Measurements from ENCODE around the gene CUL9.

Gene CUL9

DNA sequence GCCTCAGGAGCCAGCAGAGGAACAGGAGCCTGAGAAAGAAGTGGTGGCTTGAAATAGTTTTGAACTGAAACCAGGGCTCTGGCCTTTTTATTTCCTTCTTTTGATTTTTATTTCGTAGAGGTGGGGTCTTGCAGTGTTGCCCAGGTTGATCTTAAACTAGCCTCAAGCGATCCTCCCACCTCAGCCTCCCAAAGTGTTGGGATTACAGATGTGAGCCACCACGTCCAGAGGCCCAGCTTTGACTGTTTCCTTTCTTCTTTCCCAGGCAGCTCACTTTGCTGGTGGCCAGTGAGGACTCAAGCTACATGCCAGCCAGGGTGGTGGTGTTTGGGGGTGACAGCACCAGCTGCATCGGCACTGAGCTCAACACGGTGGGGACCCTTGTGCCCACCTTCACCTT lies 20.5 kb downstream of the CUL9 start:
- no peak for DNase-seq

DNA sequence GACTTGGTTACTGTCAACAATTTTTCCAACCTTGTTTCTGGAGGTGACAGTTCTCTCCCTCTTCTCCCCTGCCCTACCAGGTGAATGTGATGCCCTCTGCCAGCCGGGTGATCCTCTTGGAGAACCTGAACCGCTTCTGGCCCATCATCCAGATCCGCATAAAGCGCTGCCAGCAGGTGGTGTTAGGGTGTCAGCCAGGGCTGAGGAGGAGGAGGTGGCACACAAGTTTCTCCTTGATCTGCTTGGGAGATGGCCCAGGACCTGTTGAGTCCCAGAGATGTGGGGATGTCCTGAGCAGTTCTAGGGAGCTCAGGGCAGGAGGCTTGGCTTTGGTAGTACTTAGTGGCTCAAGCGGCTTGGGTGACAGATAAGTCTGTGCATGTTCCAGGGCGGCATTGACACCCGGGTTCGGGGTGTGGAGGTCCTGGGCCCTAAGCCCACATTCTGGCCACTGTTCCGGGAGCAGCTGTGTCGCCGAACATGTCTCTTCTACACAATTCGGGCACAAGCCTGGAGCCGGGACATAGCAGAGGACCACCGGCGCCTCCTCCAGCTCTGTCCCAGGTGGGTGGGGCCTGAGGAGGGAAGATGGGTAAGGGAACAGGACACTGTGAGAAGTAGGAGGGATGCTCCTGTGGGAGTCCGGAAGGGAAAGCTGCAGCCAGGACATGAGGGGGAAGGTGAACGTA lies 21.2 kb downstream of the CUL9 start:
- no peak for DNase-seq

DNA sequence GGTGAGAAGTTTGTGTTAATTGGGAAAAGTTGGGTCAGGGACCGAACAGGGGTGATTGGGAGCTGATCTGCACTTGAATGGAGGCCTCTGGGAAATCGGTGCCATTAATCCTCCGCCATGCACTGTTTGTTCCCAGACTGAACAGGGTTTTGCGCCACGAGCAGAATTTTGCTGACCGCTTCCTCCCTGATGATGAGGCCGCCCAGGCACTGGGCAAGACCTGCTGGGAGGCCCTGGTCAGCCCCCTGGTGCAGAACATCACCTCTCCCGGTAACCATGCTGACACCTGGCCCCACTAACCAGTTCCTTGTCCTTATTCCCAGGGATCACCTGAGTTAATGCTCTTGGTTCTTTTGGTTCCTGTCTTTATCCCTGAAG lies 21.7 kb downstream of the CUL9 start:
- DNase-seq: no peak

DNA sequence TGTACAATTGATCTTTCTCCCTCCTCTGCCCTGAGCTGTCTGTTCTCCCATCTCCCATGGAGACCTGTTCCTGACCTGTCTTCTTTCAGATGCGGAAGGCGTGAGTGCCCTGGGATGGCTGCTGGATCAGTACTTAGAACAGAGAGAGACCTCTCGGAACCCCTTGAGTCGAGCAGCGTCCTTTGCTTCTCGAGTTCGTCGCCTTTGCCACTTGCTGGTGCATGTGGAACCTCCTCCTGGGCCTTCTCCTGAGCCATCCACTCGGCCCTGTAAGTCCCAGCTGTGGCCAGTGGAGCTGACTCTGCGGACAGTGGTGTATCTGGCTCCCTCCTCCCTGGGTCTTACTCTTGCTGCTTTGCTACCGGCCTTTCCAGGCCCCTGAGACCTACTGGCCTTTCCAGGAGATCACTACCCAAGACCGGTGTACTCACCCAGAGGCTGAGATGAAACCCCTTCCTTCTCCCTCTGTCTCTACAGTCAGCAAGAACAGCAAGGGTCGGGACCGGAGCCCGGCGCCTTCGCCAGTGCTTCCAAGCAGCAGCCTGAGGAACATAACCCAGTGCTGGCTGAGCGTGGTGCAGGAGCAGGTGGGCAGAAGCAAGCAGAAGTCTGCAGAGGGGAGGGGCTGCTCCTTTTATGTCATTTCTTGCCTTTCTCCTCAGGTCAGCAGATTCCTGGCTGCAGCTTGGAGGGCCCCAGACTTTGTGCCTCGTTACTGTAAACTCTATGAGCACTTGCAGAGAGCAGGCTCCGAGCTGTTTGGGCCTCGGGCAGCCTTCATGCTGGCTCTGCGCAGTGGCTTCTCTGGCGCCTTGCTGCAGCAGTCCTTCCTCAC lies 22.5 kb downstream of the CUL9 start:
- no peak for DNase-seq

DNA sequence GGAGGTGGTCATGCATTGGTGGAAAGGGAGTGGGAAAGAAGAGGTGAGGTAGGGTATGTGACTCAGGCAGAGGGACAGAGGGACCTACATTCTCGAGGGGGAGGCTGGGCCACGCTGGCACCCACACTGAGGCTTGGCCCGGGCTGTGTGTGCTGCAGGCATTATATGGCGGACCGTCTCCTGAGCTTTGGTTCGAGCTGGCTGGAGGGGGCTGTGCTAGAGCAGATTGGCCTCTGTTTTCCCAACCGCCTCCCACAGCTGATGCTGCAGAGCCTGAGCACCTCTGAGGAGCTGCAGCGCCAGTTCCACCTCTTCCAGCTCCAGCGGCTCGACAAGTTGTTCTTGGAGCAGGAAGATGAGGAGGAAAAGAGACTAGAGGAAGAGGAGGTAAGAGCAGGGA lies 23.9 kb downstream of the CUL9 start:
- DNase-seq: no peak

DNA sequence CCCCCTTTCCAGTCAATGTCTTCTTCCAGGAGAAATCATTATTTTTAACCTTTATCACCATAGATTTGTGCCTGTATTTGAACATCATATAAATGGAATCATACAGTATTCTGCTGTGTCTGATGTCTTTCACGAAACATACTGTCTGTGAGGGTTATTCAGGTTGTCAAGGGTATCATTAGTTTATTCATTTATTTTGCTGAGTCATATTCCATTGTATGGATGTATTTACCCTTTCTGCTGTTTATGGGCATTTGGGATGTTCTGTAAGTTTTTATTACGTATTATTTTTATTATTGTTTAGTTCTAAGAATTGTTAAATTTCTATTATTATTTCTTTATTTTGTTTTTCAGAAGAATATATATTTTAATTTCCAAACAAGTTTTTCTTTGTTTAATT lies 25.3 kb downstream of the CUL9 start:
- no peak for DNase-seq

DNA sequence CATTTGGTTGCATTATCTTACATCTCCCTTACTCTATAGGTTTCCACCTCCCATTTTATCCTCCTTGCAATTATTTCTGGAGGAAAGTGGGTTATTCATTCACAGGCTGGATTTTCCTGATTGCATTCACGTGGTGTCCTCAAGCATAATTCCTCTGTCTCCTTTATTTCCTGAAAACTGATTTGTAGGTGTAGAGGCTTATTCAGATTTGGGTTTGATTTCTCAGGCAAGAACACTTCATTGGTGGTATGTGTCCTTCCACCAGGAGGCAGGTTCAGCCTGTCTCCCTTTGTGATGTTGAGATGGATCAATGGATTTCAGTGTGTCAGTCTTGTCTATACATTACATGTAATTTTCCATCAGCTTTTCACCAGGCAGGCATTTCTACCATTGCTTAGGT lies 30.0 kb downstream of the CUL9 start:
- no peak for DNase-seq

DNA sequence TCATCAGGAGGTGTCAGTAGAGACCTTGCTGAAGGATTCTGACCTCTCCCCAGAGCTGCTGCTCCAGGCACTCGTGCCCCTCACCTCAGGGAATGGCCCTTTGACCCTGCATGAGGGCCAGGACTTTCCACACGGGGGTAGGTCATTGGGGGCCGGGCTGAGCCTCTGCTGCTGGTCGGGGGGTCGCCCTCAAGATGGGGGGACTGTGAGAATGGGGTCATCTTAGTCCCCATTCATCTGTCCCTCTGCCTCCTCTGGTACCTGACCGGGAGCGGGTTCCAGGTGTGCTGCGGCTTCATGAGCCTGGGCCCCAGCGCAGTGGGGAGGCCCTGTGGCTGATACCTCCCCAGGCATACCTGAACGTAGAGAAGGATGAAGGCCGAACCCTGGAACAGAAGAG lies 31.4 kb downstream of the CUL9 start:
- no peak for DNase-seq

DNA sequence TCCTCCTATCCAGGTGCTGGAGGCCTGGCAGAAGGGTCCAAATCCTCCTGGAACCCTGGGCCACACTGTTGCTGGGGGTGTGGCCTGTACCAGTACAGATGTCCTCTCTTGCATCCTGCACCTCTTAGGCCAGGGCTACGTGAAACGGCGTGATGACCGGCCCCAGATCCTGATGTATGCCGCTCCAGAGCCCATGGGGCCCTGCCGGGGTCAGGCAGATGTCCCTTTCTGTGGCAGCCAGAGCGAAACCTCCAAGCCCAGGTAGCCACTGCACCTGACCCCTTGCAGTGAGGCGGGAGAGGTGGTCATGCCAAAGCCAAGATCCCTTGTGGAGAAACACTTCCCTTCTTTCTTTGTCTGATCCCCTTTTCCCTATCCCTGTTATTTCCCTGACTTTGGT lies 33.1 kb downstream of the CUL9 start:
- no peak for DNase-seq

DNA sequence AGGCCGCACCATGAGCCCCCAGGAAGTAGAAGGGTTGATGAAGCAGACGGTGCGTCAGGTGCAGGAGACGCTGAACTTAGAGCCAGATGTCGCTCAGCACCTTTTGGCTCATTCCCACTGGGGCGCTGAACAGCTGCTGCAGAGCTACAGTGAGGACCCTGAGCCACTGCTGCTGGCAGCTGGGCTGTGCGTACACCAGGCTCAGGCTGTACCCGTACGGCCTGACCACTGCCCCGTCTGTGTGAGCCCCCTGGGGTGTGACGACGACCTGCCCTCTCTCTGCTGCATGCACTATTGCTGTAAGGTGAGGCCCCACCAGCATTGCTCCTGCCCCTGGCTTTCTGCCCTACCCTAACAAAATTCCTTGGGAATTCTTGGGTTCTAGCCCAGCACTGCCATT lies 34.2 kb downstream of the CUL9 start:
- no peak for DNase-seq

DNA sequence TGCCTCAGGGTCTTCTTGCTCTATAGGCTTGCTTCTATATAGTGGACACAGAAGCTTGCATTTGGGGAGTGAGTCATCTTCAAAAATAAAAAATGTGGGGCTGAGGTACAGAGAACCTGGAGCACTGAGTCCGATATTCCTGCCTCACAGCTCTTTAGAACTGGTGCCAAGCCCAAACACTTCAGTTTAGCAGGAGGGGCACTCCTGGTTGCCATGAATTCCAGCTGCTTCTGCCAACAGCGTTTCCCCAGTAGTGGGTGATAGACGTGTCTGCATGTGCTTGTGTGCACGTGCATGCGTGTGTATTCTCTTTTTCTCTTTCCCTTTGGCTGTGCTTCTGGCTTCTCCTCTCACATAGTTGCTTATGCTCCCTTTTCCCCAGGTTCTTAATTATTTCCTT lies 35.4 kb downstream of the CUL9 start:
- DNase-seq: no peak

DNA sequence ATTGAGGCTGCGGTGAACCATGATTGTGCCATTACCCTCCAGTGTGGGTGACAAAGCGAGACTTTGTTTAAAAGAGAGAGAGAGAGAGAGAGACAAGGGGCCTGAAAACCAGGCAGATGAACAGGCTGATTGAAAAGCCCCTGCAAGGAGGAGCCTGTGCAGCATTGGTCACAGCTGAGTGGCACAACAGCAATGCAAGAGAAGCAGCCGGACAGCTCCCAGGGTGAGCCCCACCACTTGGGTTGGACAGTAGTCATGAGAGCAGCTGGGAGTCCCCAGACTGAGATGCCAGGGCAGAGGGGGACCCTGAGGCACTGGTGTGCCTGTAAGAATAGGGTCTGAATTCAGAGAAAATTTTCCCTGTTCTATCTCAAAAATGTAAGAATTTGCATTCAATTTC lies 37.1 kb downstream of the CUL9 start:
- no peak for DNase-seq

DNA sequence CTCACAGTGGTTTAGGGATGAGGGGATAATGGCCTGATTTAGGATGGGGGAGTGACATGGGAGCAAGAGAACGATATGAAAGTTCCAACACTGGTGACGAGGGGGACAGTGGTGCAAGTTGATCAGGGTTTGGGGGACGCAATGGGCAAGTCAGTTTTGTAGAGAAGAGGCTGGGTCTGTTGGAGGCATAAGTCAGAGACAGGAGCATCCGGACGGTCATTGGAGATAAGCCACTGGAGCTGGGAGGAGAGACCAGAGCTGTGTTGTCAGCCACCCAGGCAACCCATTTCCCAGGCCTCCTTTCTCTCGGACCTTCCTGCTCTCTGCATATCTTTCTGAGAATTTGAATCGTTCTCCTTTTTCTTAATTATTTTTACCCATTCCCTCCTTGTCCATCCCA lies 37.8 kb downstream of the CUL9 start:
- no peak for DNase-seq

DNA sequence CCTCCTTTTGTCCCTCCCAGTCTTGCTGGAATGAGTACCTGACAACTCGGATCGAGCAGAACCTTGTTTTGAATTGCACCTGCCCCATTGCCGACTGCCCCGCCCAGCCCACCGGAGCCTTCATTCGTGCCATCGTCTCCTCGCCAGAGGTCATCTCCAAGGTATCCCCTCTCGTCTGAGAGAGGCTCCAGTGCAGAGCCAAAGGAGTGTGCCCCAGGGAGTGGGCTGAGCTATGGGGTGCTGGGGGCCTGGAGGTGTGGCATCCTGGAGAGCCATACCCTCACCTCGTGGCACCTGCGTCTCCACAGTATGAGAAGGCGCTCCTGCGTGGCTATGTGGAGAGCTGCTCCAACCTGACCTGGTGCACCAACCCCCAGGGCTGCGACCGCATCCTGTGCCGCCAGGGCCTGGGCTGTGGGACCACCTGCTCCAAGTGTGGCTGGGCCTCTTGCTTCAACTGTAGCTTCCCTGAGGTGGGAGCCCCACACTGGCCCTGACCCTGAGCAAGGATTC lies 38.5 kb downstream of the CUL9 start:
- DNase-seq: no peak

DNA sequence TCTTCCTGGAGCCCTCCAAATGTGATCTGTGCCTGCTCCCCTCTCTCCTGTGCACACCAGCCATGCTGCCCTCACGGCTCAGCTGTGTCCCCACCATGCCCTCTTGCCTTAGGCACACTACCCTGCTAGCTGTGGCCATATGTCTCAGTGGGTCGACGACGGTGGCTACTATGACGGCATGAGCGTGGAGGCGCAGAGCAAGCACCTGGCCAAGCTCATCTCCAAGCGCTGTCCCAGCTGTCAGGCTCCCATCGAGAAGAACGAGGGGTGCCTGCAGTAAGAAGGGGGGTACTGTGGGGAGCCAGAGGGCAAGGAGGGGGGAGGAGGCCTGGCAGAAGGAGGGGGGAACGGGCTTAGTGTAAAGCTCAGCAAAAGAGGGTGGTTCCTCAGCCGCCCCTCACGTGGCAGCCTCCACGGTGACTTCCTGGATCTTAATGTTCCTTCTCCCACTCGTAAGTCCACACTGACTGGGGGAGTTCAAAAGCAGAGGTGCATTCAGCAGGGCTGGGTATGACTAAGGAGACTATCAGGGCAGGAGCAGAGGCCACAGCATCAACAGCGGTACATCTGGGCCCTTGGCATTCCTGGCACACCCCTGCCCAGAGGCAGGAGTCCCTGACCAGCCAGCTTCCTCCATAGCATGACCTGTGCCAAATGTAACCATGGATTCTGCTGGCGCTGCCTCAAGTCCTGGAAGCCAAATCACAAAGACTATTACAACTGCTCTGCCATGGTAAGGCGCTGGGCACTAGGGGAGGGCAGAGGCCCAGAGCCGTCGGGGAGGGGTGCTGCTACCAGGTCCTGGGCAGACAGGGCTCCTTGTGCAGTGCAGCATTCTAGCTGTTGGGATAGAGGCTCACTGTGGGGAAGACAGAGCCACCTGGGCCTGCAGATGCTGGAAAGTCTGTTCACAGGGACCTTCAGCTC lies 39.3 kb downstream of the CUL9 start:
- DNase-seq: no peak

DNA sequence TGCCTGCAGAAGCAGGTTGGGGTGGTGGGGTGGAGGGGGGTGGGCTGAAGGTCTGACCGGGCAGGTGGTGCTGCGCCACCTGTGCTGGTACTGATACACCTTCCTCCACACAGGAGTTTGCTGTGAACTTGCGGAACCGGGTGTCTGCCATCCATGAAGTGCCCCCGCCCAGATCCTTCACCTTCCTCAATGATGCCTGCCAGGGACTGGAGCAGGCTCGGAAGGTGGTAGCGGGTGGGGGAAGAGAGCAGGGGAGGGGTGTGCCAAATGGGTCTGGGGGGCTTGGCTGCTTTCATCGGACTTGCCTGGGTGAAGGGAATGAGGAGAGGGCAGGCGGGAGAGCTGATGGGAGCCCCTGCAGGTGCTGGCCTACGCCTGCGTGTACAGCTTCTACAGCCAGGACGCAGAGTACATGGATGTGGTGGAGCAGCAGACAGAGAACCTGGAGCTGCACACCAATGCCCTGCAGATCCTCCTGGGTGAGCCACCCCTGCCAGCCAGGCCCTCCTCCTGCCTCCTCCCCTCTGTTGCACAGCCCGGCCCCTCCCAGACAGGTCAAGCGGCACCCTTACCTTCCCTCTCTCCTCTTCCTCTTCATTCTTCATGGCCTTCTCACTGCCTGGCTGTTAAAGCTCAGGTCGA lies 40.5 kb downstream of the CUL9 start:
- no peak for DNase-seq

DNA sequence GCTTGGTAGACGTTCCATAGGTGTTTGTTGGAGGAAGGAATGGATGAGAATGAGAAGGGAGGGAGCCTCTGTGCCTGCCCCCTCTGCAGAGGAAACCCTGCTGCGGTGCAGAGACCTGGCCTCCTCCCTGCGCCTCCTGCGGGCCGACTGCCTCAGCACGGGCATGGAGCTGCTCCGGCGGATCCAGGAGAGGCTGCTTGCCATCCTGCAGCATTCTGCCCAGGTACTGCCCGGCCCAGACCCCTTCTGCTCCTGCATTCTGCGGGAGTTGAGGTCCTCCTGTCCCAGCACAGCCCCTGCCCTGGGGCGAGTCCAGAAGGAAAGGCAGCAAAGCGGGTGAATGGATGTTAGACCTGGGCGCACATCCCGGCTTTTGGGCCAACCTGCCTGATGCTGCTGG lies 41.2 kb downstream of the CUL9 start:
- DNase-seq: no peak

DNA sequence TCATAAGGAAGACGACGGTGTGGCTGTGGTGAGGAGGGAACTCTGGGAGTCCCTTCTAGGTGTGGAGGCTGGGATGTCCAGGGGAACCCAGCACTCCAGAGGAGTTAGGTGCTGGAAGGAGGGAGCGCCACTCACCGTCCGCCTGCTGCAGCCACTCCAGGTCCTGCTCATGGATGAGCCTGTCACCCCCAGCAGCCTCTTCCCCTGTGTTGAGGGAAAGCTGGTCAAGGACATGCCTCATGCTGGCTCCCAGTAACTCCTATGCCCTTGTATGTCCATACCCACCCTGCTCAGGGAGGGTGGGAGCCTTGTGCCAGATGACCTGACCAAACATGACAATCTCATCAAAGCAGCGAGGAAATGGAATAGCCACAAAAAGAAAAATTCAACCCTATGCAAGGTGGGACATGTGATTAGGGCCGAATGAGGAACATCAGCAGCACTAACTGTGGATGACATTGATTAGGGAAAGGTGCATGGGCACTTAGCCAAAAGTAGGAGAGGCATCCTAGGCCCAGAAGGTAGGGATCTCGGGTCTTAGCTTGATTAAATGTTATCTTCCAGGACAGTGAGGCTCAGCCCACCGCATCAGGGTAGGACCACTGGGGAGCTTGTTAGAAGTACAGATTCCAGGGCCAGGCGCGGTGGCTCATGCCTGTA lies 44.3 kb downstream of the CUL9 start:
- no peak for DNase-seq

DNA sequence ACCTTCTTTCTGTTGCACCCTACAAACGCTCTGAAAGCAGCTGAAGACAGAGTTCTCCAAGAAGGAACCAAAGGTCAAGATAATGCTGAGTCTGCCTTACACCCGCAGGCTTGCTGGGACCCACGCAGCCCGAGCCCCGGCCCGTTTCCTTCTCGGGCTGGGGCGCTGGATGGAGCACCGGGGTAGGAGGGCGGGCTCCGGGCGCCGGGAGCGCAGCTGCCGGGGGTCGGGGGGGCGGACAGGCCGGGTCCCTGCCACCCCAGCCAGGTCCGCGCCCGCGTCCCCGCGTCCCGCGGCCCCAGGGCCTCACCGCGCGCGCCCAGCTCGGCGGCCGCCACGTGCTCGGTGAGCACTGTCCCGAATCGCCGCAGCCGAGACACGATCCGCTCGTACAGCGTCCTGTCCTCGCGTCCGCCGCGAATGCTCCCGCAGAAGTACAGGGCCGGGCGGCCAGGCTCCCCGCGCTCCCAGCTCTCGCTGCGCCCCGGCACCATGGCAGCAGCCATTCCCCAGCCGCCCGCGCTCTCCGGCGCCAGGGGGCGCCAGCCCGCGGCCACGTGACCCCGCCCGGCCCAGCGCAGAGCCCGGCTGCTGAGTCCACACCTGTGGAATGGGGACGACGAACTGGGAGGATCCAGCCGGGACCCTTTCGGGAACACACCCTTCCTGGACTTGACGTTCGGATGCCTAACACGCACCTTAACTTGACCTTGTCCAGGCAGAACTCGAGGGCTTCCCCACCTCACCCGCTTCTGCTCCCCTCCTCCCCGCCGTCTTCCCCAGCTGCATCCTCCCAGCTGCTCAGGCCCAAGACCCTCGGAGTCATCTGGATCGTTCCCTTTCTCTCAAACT lies 47.2 kb downstream of the CUL9 start, which contains the start of gene DNPH1:
Gene DNPH1, minus strand, starts transcription at position 531 of the 852 bp plus-strand sequence. Its CDS starts 25 bp downstream, at position 506.
- peak; percentile 74 for DNase-seq

DNA sequence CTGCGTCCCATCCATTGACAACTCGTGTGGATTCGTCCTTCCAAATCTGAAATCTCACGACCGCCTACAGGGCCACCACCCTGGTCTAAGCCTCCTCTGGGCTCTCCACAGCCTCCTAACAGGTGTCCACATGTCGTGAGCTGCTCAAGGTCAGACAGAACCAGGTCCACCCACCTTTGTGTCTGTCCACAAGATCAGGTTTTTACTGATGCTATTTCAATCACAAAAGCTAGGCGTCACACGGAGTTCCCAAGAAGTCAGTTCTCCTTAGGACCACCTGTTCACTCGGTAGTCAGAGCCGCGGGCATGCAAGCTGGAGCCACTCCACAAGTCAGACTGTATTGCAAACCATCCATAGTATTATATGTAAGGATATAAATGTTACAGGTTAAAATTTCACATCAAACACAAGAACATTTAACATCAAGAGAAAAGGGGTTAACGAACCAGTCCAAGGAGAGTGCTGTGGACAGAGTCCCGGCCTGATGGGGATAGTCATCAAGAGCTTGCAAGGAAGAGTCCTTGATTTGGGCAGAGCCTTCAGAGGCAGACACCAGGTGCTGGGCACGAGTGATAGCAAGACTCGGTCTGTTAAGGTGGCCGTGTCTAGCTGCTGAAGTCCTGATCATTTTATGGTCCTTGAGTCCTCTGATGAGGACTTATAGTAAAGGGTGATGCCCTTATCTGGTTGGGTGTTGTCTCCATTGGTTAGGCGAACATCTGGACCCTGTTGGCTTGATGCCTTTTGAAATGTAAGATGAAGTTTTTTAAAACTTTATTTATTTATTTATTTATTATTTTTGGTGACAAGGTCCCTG lies 48.0 kb downstream of the CUL9 start:
- no peak for DNase-seq

Measured in left hindlimb (tissue), 1 donor.